GM10248 (cell line): ENCODE results near the gene GPC2.

ENCODE experiments used
- CTCF ChIA-PET: fragments of 300-600 bp; sonication (Branson Sonifier 250); formaldehyde crosslinking; extraction: SDS; loops from one replicate; lab custom pipeline; 2021; ENCODE audit warnings: antibody characterized with exemption; lab: Yijun Ruan, JAX
- POLR2A ChIA-PET: fragments of 350-650 bp; sonication (Branson Sonifier 250); formaldehyde crosslinking; extraction: SDS; loops from one replicate; lab custom pipeline; 2020; ENCODE audit warnings: antibody characterized with exemption; lab: Yijun Ruan, JAX
- DNase-seq: peaks from one replicate; pipeline ENCODE4 v3.0.0; 2012; ENCODE audit errors: extremely low spot score
- TF ChIP-seq, protein P1 (sequence below): IDR thresholded peaks from 2 replicates; pipeline ENCODE4 v1.5.1; 2012; ENCODE audit warnings: mild to moderate bottlenecking, low read depth; ENCODE audit errors: extremely low read depth, missing control alignments, control extremely low read depth

Gene GPC2

DNA sequence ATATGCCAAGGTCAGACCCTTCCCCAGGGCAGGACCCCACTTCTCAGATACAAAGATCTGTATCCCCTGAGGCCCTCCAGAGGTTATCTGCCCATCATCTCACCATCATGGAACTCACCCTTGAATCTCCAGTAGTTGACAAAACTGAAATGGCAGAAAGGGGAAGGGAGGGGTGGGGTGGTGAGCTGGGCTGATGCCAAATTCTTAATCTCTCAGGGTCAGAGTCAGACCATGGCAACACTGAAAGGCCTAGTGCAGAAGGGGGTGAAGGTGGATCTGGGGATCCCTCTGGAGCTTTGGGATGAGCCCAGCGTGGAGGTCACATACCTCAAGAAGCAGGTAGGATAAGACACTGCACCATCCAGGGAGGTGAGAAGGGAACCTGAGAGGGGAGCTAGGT lies 54.6 kb downstream of the GPC2 start:
- DNase-seq: no peak
- CTCF ChIA-PET: interaction anchor here (0.7 to 6.3 kb wide), 3 partner anchors 10 to 100 kb away, joined by 3 to 53 read pairs (median 3); no protein-coding TSS in a partner anchor
- TF ChIP-seq, protein P1, sequence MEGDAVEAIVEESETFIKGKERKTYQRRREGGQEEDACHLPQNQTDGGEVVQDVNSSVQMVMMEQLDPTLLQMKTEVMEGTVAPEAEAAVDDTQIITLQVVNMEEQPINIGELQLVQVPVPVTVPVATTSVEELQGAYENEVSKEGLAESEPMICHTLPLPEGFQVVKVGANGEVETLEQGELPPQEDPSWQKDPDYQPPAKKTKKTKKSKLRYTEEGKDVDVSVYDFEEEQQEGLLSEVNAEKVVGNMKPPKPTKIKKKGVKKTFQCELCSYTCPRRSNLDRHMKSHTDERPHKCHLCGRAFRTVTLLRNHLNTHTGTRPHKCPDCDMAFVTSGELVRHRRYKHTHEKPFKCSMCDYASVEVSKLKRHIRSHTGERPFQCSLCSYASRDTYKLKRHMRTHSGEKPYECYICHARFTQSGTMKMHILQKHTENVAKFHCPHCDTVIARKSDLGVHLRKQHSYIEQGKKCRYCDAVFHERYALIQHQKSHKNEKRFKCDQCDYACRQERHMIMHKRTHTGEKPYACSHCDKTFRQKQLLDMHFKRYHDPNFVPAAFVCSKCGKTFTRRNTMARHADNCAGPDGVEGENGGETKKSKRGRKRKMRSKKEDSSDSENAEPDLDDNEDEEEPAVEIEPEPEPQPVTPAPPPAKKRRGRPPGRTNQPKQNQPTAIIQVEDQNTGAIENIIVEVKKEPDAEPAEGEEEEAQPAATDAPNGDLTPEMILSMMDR: no peak
- POLR2A ChIA-PET: no interaction called here

DNA sequence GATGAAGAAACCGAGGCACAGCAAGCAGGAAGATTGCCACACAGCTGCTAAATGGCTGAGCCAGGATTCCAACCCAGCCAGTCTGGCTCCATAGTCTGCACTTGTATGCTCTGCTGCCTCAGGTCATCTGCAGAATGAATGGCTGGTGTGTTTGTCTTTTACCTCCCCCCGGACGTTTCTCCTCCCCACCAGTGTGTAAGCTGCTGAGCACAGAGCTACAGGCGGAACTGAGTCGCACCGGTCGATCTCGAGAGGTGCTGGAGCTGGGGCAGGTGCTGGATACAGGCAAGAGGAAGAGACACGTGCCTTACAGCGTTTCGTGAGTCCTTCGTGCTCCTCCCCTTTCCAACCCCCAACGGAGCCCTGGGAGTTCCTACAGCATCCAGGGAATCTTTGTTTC lies 55.1 kb downstream of the GPC2 start:
- CTCF ChIA-PET: interaction anchor here (0.7 to 6.3 kb wide), 2 partner anchors 10 to 100 kb away, joined by 3 to 53 read pairs; no protein-coding TSS in a partner anchor
- TF ChIP-seq, protein P1: no peak
- POLR2A ChIA-PET: no interaction called here

DNA sequence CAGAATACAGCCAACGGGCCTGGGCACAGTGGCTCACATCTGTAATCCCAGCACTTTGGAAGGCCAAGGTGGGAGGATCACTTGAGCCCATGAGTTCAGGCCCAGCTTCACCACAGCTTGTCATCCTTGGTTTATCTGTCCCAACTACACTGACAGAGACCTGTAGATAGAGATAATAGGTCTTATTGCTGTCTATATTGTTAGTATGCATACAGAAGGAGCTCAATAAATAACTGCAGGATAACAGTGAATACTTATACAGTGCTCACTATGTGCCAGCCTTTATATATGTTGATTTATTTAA lies 56.5 kb downstream of the GPC2 start:
- POLR2A ChIA-PET: no interaction called here
- TF ChIP-seq, protein P1: no peak
- CTCF ChIA-PET: interaction anchor here (6.3 kb wide), 1 partner anchor 12 kb away, joined by 53 read pairs; no protein-coding TSS in a partner anchor
- DNase-seq: no peak

More for the DNA sequence above, 55.1 kb downstream of the GPC2 start:
- no peak for DNase-seq

DNA sequence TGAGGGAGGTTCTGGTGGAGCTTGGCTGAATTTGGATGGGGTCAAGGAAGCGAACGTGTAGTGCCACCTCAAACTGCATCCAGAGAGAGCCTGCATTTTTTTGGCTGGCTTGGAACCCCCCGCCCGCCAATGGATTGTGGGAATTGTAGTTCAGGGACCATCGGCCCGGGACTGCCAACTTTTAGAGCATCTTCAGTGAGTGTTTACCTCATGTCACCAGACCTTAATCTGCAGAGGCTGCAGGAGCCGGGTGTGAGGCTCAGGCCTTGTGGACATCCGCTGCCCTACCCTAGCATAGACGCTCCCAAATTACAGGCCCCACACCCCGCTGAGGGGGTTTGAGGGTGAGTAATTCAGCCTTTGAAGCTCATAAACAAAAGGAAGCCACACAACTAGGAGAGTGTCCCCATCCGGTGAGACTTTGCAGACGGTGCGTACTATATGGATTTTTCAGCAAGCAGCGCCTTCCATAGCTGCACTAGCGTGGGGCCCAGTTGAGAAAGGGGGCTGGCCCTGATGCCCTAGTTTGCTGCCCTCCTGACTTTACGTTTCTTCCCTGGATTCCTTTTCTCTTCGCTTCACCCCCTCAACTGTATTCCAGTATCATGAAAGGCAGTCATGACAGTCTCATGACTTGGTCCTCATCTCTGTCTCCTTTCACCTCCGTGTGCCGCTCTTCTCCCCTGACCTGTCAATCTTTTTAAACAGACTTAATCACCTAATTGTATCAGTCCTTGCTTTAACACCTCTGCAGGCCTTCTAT lies 57.0 kb downstream of the GPC2 start:
- CTCF ChIA-PET: interaction anchor here (6.3 kb wide), 1 partner anchor 12 kb away, joined by 53 read pairs; no protein-coding TSS in a partner anchor
- POLR2A ChIA-PET: no interaction called here
- DNase-seq: no peak

More for the DNA sequence above, 57.0 kb downstream of the GPC2 start:
- TF ChIP-seq, protein P1: no peak
